CD14-positive monocyte (primary cell): ENCODE results near the gene MACROD2. TPM values are rescaled to one million over a fixed set of nuclear protein-coding genes. Genes with fewer than 3 reads are reported as not detected.
A peak's percentile ranks its signal among the peaks of the same experiment; 100 is the strongest.

Source experiments
- DNase-seq, 3 donors: peaks; one replicate each; pipeline ENCODE4 v3.0.0-alpha.2; 2011 to 2022
- H2AFZ ChIP-seq: 2 replicates; pipeline ENCODE4 v1.6.0; 2012; ENCODE audit warnings: mild to moderate bottlenecking, low read depth, low read length, inconsistent platforms; ENCODE audit not compliant: insufficient read depth, poor library complexity, severe bottlenecking
- H3K27ac ChIP-seq, 2 donors: 1 replicate in 1 of 2; 2 replicates in 1 of 2; pipeline ENCODE4 v1.5.1; 2012 to 2013; ENCODE audit warnings: low read length in 2 of 2, control low read depth in 1 of 2, inconsistent platforms in 1 of 2, low read depth in 1 of 2, mild to moderate bottlenecking in 1 of 2
- H3K27me3 ChIP-seq, 2 donors: one replicate each; pipeline versions ENCODE4 v1.6.0 to v1.6.1; 2011 to 2013; ENCODE audit warnings: low read length in 2 of 2; ENCODE audit not compliant: control insufficient read depth in 2 of 2, insufficient read depth in 2 of 2
- H3K36me3 ChIP-seq, 2 donors: replicated peaks in 1 of 2; 1 replicate in 1 of 2; 2 replicates in 1 of 2; pipeline versions ENCODE4 v1.5.1 to v1.6.1; 2012 to 2013; ENCODE audit warnings: low read length in 2 of 2, control low read depth in 1 of 2, inconsistent platforms in 1 of 2, mild to moderate bottlenecking in 1 of 2; ENCODE audit not compliant: insufficient read depth in 2 of 2, control insufficient read depth in 1 of 2
- H3K4me1 ChIP-seq, 2 donors: 1 replicate in 1 of 2; 2 replicates in 1 of 2; pipeline versions ENCODE4 v1.5.1 to v1.6.1; 2012 to 2013; ENCODE audit warnings: low read length in 2 of 2, control low read depth in 1 of 2, inconsistent platforms in 1 of 2, mild to moderate bottlenecking in 1 of 2, moderate library complexity in 1 of 2; ENCODE audit not compliant: insufficient read depth in 2 of 2, control insufficient read depth in 1 of 2
- H3K4me2 ChIP-seq: replicated peaks from 2 replicates; pipeline ENCODE3; 2012; ENCODE audit warnings: low read length, moderate library complexity, mild to moderate bottlenecking; ENCODE audit not compliant: poor library complexity, severe bottlenecking; ENCODE audit errors: extremely low read depth
- H3K4me3 ChIP-seq, 3 experiments: fragments of 200-600 bp in 1 of 3; sonication (generic) in 1 of 3; replicated peaks in 1 of 3; 1 replicate in 2 of 3; 2 replicates in 1 of 3; pipeline ENCODE4 v1.5.1; 2011 to 2013; ENCODE audit warnings: low read length in 3 of 3, mild to moderate bottlenecking in 3 of 3, control low read depth in 2 of 3, low read depth in 2 of 3, inconsistent platforms in 1 of 3, moderate library complexity in 1 of 3
- H3K79me2 ChIP-seq: 2 replicates; pipeline ENCODE4 v1.6.0; 2012; ENCODE audit warnings: mild to moderate bottlenecking, control low read depth, inconsistent platforms, low read length, moderate library complexity; ENCODE audit not compliant: insufficient read depth
- H3K9ac ChIP-seq: 2 replicates; pipeline ENCODE4 v1.6.0; 2017; ENCODE audit warnings: low read length, mild to moderate bottlenecking; ENCODE audit not compliant: insufficient read depth, poor library complexity, severe bottlenecking
- H3K9me3 ChIP-seq, 2 donors: replicated peaks in 1 of 2; 1 replicate in 1 of 2; 2 replicates in 1 of 2; pipeline versions ENCODE4 v1.5.1 to v1.6.1; 2012 to 2013; ENCODE audit warnings: low read length in 2 of 2, control low read depth in 1 of 2; ENCODE audit not compliant: control insufficient read depth in 1 of 2, insufficient read depth in 1 of 2
- H4K20me1 ChIP-seq: 2 replicates; pipeline ENCODE4 v1.6.0; 2012; ENCODE audit warnings: mild to moderate bottlenecking, low read length, control low read depth, moderate library complexity; ENCODE audit not compliant: insufficient read depth
- H3K27ac Mint-ChIP-seq, 7 donors: one replicate each; pipeline ENCODE4 v1.8.0; 2020; ENCODE audit warnings: mild to moderate bottlenecking in 7 of 7, mixed read lengths in 7 of 7, moderate library complexity in 6 of 7, inconsistent platforms in 2 of 7
- H3K27me3 Mint-ChIP-seq, 3 donors: one replicate each; pipeline ENCODE4 v1.8.0; 2021 to 2022; ENCODE audit warnings: low read depth in 3 of 3, mild to moderate bottlenecking in 3 of 3, mixed read lengths in 3 of 3, moderate library complexity in 3 of 3, inconsistent platforms in 1 of 3
- H3K36me3 Mint-ChIP-seq, 2 donors: one replicate each; pipeline ENCODE4 v1.8.0; 2020; ENCODE audit warnings: mixed read lengths in 2 of 2, inconsistent platforms in 1 of 2, mild to moderate bottlenecking in 1 of 2
- H3K4me1 Mint-ChIP-seq: one replicate; pipeline ENCODE4 v1.8.0; 2020; ENCODE audit warnings: mild to moderate bottlenecking, mixed read lengths
- H3K4me3 Mint-ChIP-seq, 2 donors: one replicate each; pipeline ENCODE4 v1.8.0; 2020; ENCODE audit warnings: mild to moderate bottlenecking in 2 of 2, mixed read lengths in 2 of 2, moderate library complexity in 1 of 2
- H3K9me3 Mint-ChIP-seq, 7 donors: one replicate each; pipeline ENCODE4 v1.8.0; 2020 to 2022; ENCODE audit warnings: mixed read lengths in 7 of 7, mild to moderate bottlenecking in 6 of 7, moderate library complexity in 6 of 7, inconsistent platforms in 2 of 7
- WGBS: methylation state at CpG from one replicate; pipeline ENCODE4 v1.1.5; 2013; ENCODE audit warnings: missing lambda C conversion rate; ENCODE audit not compliant: insufficient coverage; 5-methylcytosine and 5-hydroxymethylcytosine counted together
- intact Hi-C, 2 donors: fragments of 100-400 bp; cut with micrococcal nuclease; formaldehyde crosslinking; loops; one replicate each; pipeline versions ENCODE4 v1.15.0 to v1.15.1; 2023
- polyA plus RNA-seq, 3 donors: library from polyadenylated mRNA; depleted of rRNA in 1 of 3; unstranded in 2 of 3; stranded (reverse) in 1 of 3; fragments of 300-500 nt in 2 of 3; fragments of >200 nt in 1 of 3; fragmentation: Illumina TruSeq in 2 of 3; gene quantifications; 1 replicate in 2 of 3; 2 replicates in 1 of 3; pipeline ENCODE4 v1.2.3, GENCODE V29; 2012 to 2021
- TF ChIP-seq, protein P1 (sequence below): fragments of 200-600 bp; IDR thresholded peaks from one replicate; pipeline ENCODE4 v1.8.0; 2022; ENCODE audit warnings: antibody characterized with exemption, mild to moderate bottlenecking

The MACROD2 gene
- polyA plus RNA-seq, 3 donors, result 0.23 TPM; not detected in 2

DNA sequence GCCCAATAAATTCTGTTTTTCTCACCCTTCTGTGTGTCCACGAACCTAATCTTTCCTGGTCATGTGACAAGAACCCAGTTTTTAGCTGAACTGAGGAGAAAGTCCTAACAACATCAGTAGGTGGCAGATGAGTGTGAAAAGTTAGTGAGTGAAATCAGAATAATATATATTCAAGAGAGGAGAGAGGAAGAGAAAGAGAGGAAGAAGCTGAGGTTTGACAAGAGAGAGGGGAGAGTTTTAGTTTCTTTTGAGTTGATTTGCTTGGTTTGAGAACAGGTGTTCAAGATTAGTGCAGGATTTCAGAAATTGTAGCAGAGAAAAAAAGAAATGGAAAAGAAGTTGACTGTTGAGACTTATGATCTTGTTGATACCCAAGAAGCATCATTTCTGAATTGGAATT lies 1272.6 kb downstream of the MACROD2 start:
- H3K9me3 ChIP-seq, result no peaks in the 10 kb centered on the region
- DNase-seq, result no peak
- H3K4me2 ChIP-seq, result no peak overlapping the region
- H3K9ac ChIP-seq, result no peak overlapping the region
- no peaks in the 10 kb centered on the region for H3K79me2 ChIP-seq
- Mint-ChIP-seq H3K27ac (peak overlapping the region in 1 of 7 donors; percentile 67), H3K36me3 (no peaks in the 10 kb centered on the region), H3K9me3 (peaks cover 0 to 4% (median 3%) of the 10 kb centered on the region in 7 donors), H3K4me1 (peaks cover 4% of the 10 kb centered on the region), H3K4me3 (no peak overlapping the region), H3K27me3 (peaks cover 0 to 8% (median 1%) of the 10 kb centered on the region in 3 donors)
- no peaks in the 10 kb centered on the region for H3K4me1 ChIP-seq
- H4K20me1 ChIP-seq, result no peaks in the 10 kb centered on the region
- H3K27me3 ChIP-seq, result no peaks in the 10 kb centered on the region
- intact Hi-C loops, result no loop called here
- no peak overlapping the region for H3K4me3 ChIP-seq
- no peak overlapping the region for H3K27ac ChIP-seq
- no peaks in the 10 kb centered on the region for H3K36me3 ChIP-seq
- WGBS, result no CpG with 5 or more reads among the region's 1 CpG
- H2AFZ ChIP-seq, result no peak overlapping the region
- TF ChIP-seq, protein P1, sequence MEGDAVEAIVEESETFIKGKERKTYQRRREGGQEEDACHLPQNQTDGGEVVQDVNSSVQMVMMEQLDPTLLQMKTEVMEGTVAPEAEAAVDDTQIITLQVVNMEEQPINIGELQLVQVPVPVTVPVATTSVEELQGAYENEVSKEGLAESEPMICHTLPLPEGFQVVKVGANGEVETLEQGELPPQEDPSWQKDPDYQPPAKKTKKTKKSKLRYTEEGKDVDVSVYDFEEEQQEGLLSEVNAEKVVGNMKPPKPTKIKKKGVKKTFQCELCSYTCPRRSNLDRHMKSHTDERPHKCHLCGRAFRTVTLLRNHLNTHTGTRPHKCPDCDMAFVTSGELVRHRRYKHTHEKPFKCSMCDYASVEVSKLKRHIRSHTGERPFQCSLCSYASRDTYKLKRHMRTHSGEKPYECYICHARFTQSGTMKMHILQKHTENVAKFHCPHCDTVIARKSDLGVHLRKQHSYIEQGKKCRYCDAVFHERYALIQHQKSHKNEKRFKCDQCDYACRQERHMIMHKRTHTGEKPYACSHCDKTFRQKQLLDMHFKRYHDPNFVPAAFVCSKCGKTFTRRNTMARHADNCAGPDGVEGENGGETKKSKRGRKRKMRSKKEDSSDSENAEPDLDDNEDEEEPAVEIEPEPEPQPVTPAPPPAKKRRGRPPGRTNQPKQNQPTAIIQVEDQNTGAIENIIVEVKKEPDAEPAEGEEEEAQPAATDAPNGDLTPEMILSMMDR, result no peak

DNA sequence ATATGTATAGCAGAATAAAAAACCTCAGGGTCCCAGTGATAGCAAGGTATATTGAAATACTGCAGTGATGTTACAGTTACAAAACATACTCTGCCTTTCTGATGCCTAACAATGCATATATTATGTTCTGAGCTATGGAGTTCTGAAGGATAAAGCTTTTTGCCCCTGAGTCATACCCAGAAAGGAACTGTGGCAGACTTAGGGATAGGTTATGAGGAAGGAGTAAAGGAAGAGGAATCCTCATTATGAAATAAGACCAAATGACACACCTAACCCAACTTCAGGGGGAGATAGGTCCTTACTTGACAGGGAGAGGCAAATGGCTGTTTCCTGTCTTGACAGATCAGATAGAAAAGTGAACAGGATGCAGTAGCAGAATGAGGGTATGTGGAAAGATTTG lies 1282.7 kb downstream of the MACROD2 start:
- Mint-ChIP-seq H3K27ac (no peak overlapping the region), H3K27me3 (peaks cover 0 to 1% (median 0%) of the 10 kb centered on the region in 3 donors), H3K9me3 (peaks cover 10 to 34% (median 20%) of the 10 kb centered on the region in 7 donors), H3K4me3 (no peak overlapping the region), H3K4me1 (no peaks in the 10 kb centered on the region), H3K36me3 (no peaks in the 10 kb centered on the region)
- H3K9ac ChIP-seq, result no peak overlapping the region
- H3K9me3 ChIP-seq, result peaks cover 7 to 8% of the 10 kb centered on the region in 2 donors
- no peaks in the 10 kb centered on the region for H3K4me1 ChIP-seq
- H3K4me2 ChIP-seq, result no peak overlapping the region
- no peak overlapping the region for H2AFZ ChIP-seq
- H3K79me2 ChIP-seq, result no peaks in the 10 kb centered on the region
- H3K27me3 ChIP-seq, result no peaks in the 10 kb centered on the region
- H3K4me3 ChIP-seq, result no peak overlapping the region
- intact Hi-C loops, result no loop called here
- TF ChIP-seq, protein P1, result no peak
- no peaks in the 10 kb centered on the region for H4K20me1 ChIP-seq
- no peak overlapping the region for H3K27ac ChIP-seq
- DNase-seq, result no peak
- no peaks in the 10 kb centered on the region for H3K36me3 ChIP-seq
